Erythroblast (primary cell): ENCODE measurements around the gene KCNJ15.

Source experiments
- DNase-seq, 2 experiments: peaks; one replicate each; lab custom pipeline; 2025; lab: John Stamatoyannopoulos, UW
- GATA1 ChIP-seq: IDR thresholded peaks from 2 replicates; pipeline ENCODE4 v1.6.1; 2011; ENCODE audit warnings: low read depth, mild to moderate bottlenecking, control low read depth, low read length, moderate library complexity
- POLR2A ChIP-seq: IDR thresholded peaks from 2 replicates; pipeline ENCODE4 v1.6.1; 2011; ENCODE audit warnings: mild to moderate bottlenecking, low read length

KCNJ15 gene

DNA sequence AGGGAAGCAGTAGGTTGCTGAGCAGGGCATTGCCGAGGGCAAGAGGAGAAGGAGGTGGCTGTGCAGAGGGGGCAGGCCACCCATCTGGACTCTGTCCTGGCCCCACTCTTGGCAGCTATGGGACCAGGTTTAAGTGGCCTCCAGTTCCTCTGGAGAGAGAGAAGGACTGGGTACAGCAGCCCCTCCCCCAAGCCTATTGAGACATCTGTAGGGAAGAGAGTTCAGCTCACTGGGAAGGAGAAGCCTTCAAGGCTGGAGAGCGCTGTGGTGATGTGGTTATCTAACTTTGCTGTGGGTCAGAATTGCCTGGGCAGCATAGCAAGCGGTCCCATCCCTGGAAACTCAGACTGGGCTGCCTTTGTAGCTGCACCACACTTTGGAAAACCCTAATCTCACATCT, 93.9 kb downstream of the KCNJ15 start:
- TF ChIP-seq GATA1 (no peak), POLR2A (no peak)
- no peak for DNase-seq

DNA sequence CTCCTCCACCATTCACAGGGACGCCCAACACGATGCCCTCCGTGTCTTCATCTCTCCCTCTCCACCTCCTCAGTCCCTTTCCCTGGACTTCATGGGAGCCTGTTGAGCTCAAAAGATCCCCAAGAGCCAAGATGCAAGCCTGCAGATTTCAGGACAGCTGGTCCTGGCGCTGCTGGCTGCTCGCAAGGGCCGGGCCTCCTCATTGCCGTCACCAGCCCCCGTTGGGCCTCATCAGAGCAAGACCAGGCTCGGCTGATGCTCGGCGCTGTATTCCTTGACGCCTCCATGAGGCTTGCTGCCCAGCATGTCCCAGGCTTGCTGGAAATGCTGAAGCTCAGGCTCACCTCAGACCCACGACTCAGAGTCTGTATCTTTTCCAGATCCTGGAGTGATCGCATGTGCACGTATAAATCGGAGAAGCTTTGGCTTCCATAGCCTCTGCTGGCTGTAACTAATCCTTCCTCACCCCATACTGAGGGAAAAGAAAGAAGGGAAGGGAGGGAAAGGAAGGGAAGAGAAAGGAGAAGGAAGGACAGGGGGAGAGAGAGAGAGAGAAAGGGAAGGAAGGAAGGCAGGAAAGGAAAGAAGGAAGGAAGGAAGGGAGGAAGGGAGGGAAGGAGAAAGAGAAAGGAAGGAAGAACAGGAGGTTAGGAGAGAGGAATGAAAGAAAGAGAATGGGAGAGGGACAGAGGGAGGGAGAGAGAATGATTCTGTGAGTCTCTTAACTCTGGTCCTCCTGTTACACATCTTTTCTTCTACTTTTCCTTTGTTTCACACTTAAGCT, 94.6 kb downstream of the KCNJ15 start:
- TF ChIP-seq GATA1, result no peak
- no peak for TF ChIP-seq POLR2A
- no peak for DNase-seq

DNA sequence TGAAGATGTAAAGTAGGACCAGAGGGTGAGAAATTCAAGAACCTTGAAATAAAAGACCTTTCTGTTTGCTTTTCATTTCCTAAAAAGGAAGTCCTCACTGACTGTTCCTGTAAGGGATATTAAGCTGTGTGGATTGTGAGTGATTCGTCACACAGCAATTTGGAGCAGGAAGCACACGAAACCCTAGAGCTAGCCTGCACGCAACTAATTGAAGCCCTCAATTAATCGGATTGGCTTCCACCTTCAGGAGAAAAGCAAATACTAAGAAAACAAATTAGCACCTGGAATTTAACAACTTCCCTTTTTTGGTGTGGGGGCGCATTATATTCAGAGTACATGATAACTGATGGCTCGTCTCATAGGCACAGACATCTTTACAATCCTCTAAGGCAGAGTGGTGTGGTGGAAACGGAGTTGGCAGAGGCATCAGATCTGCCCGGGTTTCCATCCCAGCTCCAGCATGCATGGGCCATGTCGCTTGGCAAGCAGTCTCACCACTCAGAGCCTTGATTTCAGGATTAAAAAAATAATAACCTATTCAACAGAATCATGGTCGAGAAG, 95.2 kb downstream of the KCNJ15 start:
- no peak for DNase-seq
- TF ChIP-seq GATA1 (no peak), POLR2A (no peak)

DNA sequence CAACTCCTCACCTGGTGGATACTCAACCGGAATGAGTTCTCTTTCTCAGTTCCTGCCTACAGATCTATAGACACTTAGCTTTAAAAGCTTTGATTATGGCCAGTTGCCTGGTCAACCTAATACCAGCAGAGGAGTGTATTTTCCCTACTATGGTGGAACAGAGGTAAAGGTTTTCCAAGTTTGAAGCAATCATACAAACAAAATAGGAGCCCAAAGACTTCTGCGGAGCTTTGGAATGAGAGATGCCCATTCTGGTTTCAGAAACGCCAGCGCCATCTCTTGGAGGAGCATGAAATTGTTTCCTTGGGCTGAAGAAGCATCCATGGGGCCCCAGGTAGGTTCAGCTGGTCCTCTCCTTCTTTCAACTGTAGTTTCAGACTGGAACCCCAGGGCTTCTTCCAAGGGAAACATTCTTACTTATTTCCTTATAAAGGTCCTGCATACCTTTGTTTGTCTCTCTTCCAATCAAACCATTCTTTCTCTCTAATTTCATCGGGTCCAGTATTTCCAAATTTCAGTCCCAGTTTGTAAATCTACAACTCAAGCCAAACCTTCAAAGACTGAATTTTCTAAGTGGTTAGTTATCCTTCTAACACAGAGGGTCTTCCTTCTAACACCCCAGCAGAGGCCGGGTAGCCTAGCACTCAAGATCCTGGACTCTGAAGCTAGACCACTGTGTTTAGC, 95.9 kb downstream of the KCNJ15 start:
- TF ChIP-seq POLR2A, result no peak
- DNase-seq, result peak; percentile 20 to 46

DNA sequence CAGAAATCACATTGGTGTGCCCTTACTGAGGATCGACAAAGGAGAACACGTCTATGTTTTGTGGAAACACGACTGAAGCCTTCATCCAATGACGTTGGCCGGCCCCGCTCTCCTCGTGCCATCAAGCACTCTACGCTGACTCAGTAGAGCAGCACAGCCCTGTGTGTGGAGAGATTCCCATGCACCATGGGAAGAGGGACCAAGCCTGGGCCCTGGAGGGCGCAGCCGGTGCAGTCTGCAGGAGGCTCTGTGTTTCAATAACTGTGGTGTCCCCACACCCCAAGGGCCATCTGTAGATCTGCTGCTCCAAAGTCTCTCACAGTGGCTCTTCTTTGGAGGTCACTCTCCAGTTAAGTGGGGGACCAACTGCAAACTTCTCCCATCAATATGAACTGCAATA, 97.4 kb downstream of the KCNJ15 start:
- TF ChIP-seq POLR2A, result no peak
- TF ChIP-seq GATA1, result no peak
- no peak for DNase-seq

DNA sequence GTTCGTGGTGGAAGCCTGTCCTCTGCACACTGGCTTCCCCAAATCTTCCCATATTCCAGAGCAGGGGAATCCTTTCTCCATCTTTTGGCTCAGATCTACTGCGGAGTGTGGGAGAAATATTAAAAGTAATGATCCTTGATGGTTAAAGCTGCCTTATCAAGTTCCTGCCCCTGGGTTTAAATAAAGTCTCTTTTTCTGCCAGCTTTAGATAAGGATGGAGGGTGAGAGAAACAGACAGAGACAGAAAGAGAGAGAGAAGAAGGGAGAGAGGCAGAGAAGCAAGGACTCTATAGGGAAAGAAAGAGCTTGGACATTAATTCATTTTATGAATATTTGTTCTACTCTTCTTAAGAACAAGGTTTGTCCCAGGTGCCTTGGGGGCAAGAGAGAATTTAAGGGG, 98.0 kb downstream of the KCNJ15 start:
- DNase-seq, result peak; percentile 5 to 47
- TF ChIP-seq POLR2A (no peak), GATA1 (no peak)

DNA sequence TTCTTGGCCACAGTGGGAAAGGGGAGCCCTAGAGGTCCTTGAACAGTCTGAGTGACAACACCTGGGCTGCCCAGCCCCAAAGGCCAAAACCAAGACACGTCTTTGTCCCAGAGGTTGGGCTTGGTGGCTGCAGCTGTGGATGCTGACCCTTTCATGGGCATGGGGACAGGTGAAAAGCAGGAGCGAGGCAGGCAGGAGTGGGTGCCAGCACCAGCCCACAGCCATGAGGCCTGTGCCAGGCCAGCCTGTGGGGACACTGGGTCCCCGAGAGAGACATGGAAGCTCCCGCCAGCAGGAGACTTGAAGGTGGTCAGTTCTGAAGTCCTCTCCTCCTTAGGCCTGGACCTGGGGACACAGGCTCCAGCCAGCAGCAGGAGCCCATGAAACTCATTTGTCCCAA, 98.6 kb downstream of the KCNJ15 start:
- TF ChIP-seq GATA1 (no peak), POLR2A (no peak)

DNA sequence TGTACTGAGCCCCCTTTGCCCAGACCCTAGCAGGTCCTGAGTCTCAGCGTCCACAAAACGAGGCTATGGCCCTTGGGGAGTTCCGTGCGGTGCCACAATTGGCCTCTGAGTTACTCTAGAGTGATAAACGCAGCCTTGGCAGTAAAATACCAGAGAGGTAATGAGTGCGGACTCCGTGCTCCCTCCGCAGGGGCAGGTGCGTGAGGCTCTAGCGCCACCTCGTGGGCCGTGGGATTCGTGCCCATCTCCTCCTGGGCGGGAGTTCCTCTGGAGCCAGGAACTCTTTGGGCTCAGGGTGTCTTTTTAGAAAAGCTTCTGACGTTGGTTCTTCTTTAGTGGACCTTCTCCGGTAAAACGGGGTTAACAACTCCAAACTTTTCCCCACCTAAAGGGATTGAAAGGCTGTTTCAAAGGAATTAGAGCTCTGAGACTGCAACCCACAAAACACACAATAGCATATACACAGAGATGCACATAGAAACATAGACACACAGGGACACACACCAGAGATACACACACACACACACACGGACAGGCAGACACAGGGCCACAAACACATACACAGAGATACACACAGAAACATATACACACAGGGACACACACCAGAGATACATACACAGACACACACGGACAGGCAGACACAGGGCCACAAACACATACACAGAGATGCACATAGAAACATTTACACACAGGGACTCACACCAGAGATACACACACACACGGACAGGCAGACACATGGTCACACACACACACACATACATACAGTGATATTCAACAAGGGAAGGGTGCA, 99.4 kb downstream of the KCNJ15 start:
- TF ChIP-seq GATA1 (no peak), POLR2A (no peak)
- DNase-seq, result peak; percentile 80 to 85

More for the DNA sequence above, 98.6 kb downstream of the KCNJ15 start:
- no peak for DNase-seq
